ENCODE data around the gene NBPF19.
"Not testable (repeated sequence)": the region's sequence is repeated elsewhere in the genome, so short reads cannot be mapped to it uniquely, and the experiment has no call there.

Gene NBPF19, protein sequence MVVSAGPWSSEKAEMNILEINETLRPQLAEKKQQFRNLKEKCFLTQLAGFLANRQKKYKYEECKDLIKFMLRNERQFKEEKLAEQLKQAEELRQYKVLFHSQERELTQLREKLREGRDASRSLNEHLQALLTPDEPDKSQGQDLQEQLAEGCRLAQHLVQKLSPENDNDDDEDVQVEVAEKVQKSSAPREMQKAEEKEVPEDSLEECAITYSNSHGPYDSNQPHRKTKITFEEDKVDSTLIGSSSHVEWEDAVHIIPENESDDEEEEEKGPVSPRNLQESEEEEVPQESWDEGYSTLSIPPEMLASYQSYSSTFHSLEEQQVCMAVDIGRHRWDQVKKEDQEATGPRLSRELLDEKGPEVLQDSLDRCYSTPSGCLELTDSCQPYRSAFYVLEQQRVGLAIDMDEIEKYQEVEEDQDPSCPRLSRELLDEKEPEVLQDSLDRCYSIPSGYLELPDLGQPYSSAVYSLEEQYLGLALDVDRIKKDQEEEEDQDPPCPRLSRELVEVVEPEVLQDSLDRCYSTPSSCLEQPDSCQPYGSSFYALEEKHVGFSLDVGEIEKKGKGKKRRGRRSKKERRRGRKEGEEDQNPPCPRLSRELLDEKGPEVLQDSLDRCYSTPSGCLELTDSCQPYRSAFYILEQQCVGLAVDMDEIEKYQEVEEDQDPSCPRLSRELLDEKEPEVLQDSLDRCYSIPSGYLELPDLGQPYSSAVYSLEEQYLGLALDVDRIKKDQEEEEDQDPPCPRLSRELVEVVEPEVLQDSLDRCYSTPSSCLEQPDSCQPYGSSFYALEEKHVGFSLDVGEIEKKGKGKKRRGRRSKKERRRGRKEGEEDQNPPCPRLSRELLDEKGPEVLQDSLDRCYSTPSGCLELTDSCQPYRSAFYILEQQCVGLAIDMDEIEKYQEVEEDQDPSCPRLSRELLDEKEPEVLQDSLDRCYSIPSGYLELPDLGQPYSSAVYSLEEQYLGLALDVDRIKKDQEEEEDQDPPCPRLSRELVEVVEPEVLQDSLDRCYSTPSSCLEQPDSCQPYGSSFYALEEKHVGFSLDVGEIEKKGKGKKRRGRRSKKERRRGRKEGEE (N-terminal part only)

DNA sequence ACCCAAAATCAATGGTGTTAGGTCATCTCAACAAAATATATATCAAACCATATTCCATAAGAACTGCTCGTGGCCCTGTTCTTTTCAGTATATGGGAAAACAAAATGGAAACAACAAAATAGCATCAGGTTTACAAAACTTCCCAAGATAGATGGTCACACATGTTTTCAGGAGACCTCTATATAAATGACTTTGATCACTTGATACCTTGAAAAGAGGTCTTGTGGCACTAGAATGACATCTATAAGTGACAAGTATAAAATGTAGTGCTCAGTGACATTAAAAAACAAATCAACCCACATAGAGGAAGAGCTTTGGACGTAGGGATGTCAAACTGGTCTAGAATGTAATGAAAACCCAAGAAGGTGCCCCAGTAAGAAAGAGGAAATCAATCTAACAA lies at the start of gene NBPF19:
NBPF19 (plus strand) TSS at position 301 of the 400 bp plus-strand sequence. CDS start 888 bp downstream, outside the sequence.
- not testable (repeated sequence) for H3K36me3 ChIP-seq (ENCODE audit: insufficient read depth, low read length); H3K27ac ChIP-seq (ENCODE audit: low read depth, low read length); H3K4me1 ChIP-seq (ENCODE audit: control insufficient read depth, insufficient read depth, low read length, unreplicated experiment); H3K4me3 ChIP-seq (ENCODE audit: low read depth, low read length); H3K27me3 ChIP-seq (ENCODE audit: insufficient read depth, low read length); H2AFZ ChIP-seq (ENCODE audit: low read length, unreplicated experiment); H3K79me2 ChIP-seq (ENCODE audit: control insufficient read depth, insufficient read depth, low read length, unreplicated experiment)

DNA sequence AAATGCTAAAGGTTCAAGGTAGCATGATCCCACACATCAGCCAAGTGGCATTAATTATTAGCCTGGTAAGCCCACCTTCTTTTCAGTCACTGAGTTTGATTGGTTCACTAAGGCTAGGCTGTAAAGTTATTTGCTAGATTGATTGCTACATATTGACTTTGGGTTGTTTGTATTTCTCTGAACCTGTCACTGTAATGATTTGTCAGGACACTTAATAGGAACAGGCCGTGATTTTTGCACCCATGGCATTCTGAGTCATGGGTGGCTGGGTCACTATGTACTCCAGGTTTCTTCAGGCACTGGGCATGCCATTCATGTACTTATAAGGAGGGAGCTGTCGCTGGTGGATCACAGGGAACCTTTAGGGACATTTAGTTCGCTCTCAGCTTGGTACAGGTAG lies 46.5 kb upstream of the NBPF19 start:
- not testable (repeated sequence) for H3K36me3 ChIP-seq (ENCODE audit: insufficient read depth, low read length); H3K4me1 ChIP-seq (ENCODE audit: control insufficient read depth, insufficient read depth, low read length, unreplicated experiment); H3K27me3 ChIP-seq (ENCODE audit: insufficient read depth, low read length); H3K4me3 ChIP-seq (ENCODE audit: low read depth, low read length); H3K79me2 ChIP-seq (ENCODE audit: control insufficient read depth, insufficient read depth, low read length, unreplicated experiment); H3K27ac ChIP-seq (ENCODE audit: low read depth, low read length); H2AFZ ChIP-seq (ENCODE audit: low read length, unreplicated experiment)

DNA sequence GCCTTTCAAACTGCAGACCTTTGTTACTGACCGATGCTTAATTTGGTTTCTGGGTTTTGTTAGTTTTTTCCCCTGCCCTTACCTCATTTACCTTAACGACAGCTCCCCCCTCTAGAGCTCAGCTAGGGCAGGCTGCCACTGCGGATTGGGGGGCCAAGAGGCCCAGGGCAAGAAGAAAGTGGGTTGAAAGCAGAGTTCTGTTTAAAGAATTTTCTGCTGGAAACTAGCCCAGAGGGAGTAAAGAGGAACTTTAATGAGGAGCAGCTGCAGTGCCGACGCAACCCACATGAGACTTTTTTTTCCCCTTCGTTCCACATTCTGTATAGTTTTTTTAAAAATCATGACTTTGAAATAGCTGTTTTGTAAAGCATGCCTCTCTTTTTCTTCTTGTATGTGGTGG lies 29.4 kb upstream of the NBPF19 start:
- H2AFZ ChIP-seq (ENCODE audit: low read length, unreplicated experiment); H3K36me3 ChIP-seq (ENCODE audit: insufficient read depth, low read length); H3K27ac ChIP-seq (ENCODE audit: low read depth, low read length); H3K4me3 ChIP-seq (ENCODE audit: low read depth, low read length); H3K27me3 ChIP-seq (ENCODE audit: insufficient read depth, low read length); H3K79me2 ChIP-seq (ENCODE audit: control insufficient read depth, insufficient read depth, low read length, unreplicated experiment); H3K4me1 ChIP-seq (ENCODE audit: control insufficient read depth, insufficient read depth, low read length, unreplicated experiment): not testable (repeated sequence)

DNA sequence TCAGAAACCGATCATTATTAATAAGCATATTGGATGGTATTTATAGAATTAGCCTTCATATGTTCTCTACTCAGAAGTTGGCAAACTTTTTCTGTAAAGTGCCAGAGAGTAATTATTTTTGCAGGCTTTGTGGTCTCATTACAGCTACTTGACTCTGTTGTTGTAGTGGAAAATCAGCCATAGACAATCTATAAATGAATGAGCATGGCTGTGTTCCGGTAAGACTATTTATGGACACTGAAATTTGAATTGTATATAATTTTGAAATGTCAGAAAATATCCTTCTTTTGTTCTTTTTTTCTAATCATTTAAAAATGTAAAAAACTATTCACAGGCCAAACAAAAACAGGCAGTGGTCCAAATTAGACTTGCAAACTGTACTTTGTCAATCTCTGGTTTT lies 22.6 kb upstream of the NBPF19 start:
- not testable (repeated sequence) for H3K4me1 ChIP-seq (ENCODE audit: control insufficient read depth, insufficient read depth, low read length, unreplicated experiment); H3K27me3 ChIP-seq (ENCODE audit: insufficient read depth, low read length); H3K36me3 ChIP-seq (ENCODE audit: insufficient read depth, low read length); H3K79me2 ChIP-seq (ENCODE audit: control insufficient read depth, insufficient read depth, low read length, unreplicated experiment); H3K4me3 ChIP-seq (ENCODE audit: low read depth, low read length); H2AFZ ChIP-seq (ENCODE audit: low read length, unreplicated experiment); H3K27ac ChIP-seq (ENCODE audit: low read depth, low read length)

DNA sequence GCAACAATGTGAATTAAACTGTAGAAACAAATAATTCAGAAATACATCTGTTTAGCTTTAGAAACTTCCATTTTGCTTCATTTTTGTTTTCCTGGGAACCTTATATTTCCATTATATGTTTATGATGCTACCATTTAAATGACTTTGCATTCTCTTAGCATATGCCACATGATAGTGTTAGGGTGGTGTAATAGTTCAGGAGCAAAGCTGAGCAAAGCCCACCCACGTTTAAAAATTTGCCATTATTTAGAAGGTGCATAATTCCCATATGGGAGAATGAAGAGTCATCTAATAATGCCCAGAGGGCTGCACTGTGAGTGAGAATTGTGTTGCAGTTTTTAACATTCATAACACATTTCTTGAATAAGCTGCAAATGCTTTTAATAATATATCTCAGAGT lies 22.2 kb upstream of the NBPF19 start:
- not testable (repeated sequence) for H3K27me3 ChIP-seq (ENCODE audit: insufficient read depth, low read length); H3K4me1 ChIP-seq (ENCODE audit: control insufficient read depth, insufficient read depth, low read length, unreplicated experiment); H3K79me2 ChIP-seq (ENCODE audit: control insufficient read depth, insufficient read depth, low read length, unreplicated experiment); H2AFZ ChIP-seq (ENCODE audit: low read length, unreplicated experiment); H3K27ac ChIP-seq (ENCODE audit: low read depth, low read length); H3K36me3 ChIP-seq (ENCODE audit: insufficient read depth, low read length); H3K4me3 ChIP-seq (ENCODE audit: low read depth, low read length)

DNA sequence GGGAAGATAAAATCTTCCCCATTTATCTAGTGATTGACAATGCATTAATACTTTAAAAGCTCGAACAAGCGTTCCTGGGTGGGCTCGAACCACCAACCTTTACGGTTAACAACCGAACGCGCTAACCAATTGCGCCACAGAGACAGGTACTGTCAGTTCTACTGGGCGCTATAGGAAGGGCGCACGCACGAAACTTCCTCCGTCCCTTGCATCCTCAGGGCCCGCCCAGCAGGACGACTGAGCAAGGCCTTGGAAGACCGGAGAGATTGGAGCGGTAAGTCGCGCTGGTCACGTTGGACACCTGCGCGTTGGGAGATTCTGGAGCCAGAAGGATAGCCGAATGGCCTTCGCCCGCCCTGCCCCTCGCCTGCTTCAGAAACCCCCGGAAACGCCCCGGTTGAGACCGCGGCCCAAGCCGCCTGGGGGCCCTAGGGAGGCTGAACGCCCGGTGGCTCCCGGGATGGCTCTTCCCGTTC lies 83.5 kb downstream of the NBPF19 start:
- not testable (repeated sequence) for H3K4me1 ChIP-seq (ENCODE audit: control insufficient read depth, insufficient read depth, low read length, unreplicated experiment); H3K79me2 ChIP-seq (ENCODE audit: control insufficient read depth, insufficient read depth, low read length, unreplicated experiment); H2AFZ ChIP-seq (ENCODE audit: low read length, unreplicated experiment); H3K27me3 ChIP-seq (ENCODE audit: insufficient read depth, low read length); H3K27ac ChIP-seq (ENCODE audit: low read depth, low read length); H3K36me3 ChIP-seq (ENCODE audit: insufficient read depth, low read length)
- peak overlapping the region; percentile 56 for H3K4me3 ChIP-seq (ENCODE audit: low read depth, low read length)

DNA sequence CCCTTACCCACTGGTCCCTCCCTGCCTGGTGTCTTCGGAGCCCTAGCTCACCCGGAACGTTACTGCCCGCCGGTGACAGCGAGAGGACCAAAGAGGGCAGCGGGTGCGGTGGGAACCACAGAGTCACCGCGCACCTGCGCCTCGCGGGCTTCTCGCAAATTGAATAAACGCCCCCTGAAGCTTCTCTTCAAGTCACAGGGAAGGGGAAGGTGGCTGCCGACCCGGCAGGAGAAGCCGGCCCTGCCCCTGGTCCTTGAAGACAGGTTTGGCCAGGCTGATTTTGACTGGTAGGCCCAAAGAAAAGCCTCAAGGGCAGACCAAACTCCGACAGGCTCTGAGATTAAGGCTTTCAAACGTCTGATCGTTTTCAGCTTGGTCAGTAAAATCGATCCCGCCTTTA lies 87.0 kb downstream of the NBPF19 start:
- not testable (repeated sequence) for H3K27me3 ChIP-seq (ENCODE audit: insufficient read depth, low read length); H3K4me3 ChIP-seq (ENCODE audit: low read depth, low read length); H2AFZ ChIP-seq (ENCODE audit: low read length, unreplicated experiment); H3K79me2 ChIP-seq (ENCODE audit: control insufficient read depth, insufficient read depth, low read length, unreplicated experiment); H3K27ac ChIP-seq (ENCODE audit: low read depth, low read length); H3K36me3 ChIP-seq (ENCODE audit: insufficient read depth, low read length); H3K4me1 ChIP-seq (ENCODE audit: control insufficient read depth, insufficient read depth, low read length, unreplicated experiment)

DNA sequence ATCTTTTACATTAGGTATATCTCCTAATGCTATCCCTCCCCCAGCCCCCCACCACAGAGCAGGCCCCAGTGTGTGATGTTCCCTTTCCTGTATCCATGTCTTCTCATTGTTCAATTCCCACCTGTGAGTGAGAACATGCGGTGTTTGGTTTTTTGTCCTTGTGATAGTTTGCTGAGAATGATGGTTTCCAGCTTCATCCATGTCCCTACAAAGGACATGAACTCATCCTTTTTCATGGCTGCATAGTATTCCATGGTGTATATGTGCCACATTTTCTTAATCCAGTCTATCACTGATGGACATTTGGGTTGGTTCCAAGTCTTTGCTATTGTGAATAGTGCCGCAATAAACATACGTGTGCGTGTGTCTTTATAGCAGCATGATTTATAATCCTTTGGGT lies 90.6 kb downstream of the NBPF19 start:
- not testable (repeated sequence) for H3K79me2 ChIP-seq (ENCODE audit: control insufficient read depth, insufficient read depth, low read length, unreplicated experiment); H3K36me3 ChIP-seq (ENCODE audit: insufficient read depth, low read length); H2AFZ ChIP-seq (ENCODE audit: low read length, unreplicated experiment); H3K27ac ChIP-seq (ENCODE audit: low read depth, low read length); H3K4me1 ChIP-seq (ENCODE audit: control insufficient read depth, insufficient read depth, low read length, unreplicated experiment); H3K4me3 ChIP-seq (ENCODE audit: low read depth, low read length); H3K27me3 ChIP-seq (ENCODE audit: insufficient read depth, low read length)

DNA sequence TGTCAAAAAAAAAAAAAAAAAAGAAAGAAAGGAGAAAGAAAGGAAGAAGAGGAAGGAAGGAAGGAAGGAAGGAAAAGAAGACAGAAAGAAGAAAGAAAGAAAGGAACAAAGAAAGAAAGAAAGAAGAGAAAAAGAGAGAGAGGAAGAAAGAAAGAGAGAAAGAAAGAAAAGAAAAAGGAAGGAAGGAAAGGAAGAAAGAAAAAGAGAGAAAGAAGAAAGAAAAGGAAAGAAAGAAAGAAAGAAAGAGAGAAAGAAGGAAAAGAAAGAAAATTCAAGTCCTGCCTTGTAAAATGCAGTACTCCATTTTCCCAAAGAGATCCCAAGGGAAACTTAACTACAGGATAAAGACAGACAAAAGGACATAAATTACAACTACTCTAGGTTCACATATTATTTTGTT lies 97.9 kb downstream of the NBPF19 start:
- not testable (repeated sequence) for H3K27me3 ChIP-seq (ENCODE audit: insufficient read depth, low read length); H3K4me3 ChIP-seq (ENCODE audit: low read depth, low read length); H3K4me1 ChIP-seq (ENCODE audit: control insufficient read depth, insufficient read depth, low read length, unreplicated experiment); H3K27ac ChIP-seq (ENCODE audit: low read depth, low read length); H3K79me2 ChIP-seq (ENCODE audit: control insufficient read depth, insufficient read depth, low read length, unreplicated experiment); H3K36me3 ChIP-seq (ENCODE audit: insufficient read depth, low read length); H2AFZ ChIP-seq (ENCODE audit: low read length, unreplicated experiment)

DNA sequence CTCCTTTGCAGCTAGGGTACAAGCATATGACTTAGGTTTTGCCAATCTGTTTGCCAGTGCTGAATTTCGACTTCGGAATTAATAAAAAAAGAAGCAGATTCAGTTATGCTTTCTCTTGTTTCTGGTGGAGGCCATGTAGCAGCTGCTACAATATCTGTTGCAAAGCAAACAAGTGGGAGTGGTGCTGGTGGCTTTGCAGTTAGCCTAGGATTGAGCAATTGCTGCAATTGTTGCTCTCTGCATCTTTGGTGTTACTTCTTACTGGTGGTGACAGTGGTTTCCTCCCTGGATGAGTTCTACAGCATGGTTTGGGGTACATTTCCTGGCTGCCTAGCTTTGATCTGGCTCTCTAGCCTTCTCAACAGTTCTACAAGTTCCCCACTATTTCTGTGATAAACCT lies 110.7 kb downstream of the NBPF19 start:
- not testable (repeated sequence) for H3K79me2 ChIP-seq (ENCODE audit: control insufficient read depth, insufficient read depth, low read length, unreplicated experiment)

More for the DNA sequence above, 110.7 kb downstream of the NBPF19 start:
- not testable (repeated sequence) for H3K4me3 ChIP-seq (ENCODE audit: low read depth, low read length); H3K27me3 ChIP-seq (ENCODE audit: insufficient read depth, low read length); H3K36me3 ChIP-seq (ENCODE audit: insufficient read depth, low read length); H2AFZ ChIP-seq (ENCODE audit: low read length, unreplicated experiment); H3K27ac ChIP-seq (ENCODE audit: low read depth, low read length); H3K4me1 ChIP-seq (ENCODE audit: control insufficient read depth, insufficient read depth, low read length, unreplicated experiment)

Data from ACC112 (cell line).